ENCODE data around the gene S100A3.

S100A3 gene

GRCh38 chr1:153546371-153546770, 2.7 kb downstream of the S100A3 start:
- ATAC-seq (ENCODE audit: insufficient read depth, low read depth) (no peak), DNase-seq (no peak)
- Histone ChIP-seq H3K36me3 (ENCODE audit: insufficient read depth, low read length) (no peaks in the 10 kb centered on the region), H3K4me3 (ENCODE audit: low read depth in 1 of 2, low read length in 2 of 2) (no peak overlapping the region), H3K79me2 (ENCODE audit: insufficient read depth, low read length) (no peaks in the 10 kb centered on the region), H3K9me3 (ENCODE audit: insufficient read depth, low read length, severe bottlenecking) (no peaks in the 10 kb centered on the region), H3K9ac (ENCODE audit: low read depth, low read length) (no peak overlapping the region), H4K20me1 (ENCODE audit: insufficient read depth, low read length) (no peaks in the 10 kb centered on the region), H3K4me1 (ENCODE audit: insufficient read depth, low read length) (peaks cover 53% of the 10 kb centered on the region), H2AFZ (ENCODE audit: low read depth, low read length) (no peak overlapping the region), H3K4me2 (ENCODE audit: insufficient read depth, low read length) (no peak overlapping the region), H3K27me3 (ENCODE audit: insufficient read depth, low read length, poor library complexity) (no peaks in the 10 kb centered on the region), H3K27ac (ENCODE audit: low read length) (no peak overlapping the region; the same call in 1 of the 2 replicates)
- TF ChIP-seq EZH2 (IDR thresholded peaks at IDR 0.05; ENCODE audit: borderline replicate concordance, low read depth, low read length, severe bottlenecking): no peak
- TF ChIP-seq, protein P1, sequence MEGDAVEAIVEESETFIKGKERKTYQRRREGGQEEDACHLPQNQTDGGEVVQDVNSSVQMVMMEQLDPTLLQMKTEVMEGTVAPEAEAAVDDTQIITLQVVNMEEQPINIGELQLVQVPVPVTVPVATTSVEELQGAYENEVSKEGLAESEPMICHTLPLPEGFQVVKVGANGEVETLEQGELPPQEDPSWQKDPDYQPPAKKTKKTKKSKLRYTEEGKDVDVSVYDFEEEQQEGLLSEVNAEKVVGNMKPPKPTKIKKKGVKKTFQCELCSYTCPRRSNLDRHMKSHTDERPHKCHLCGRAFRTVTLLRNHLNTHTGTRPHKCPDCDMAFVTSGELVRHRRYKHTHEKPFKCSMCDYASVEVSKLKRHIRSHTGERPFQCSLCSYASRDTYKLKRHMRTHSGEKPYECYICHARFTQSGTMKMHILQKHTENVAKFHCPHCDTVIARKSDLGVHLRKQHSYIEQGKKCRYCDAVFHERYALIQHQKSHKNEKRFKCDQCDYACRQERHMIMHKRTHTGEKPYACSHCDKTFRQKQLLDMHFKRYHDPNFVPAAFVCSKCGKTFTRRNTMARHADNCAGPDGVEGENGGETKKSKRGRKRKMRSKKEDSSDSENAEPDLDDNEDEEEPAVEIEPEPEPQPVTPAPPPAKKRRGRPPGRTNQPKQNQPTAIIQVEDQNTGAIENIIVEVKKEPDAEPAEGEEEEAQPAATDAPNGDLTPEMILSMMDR (IDR thresholded peaks at IDR 0.05; ENCODE audit: borderline replicate concordance, extremely low read depth, low read length, poor library complexity, severe bottlenecking): no peak

GRCh38 chr1:153545067-153546055, 3.7 kb downstream of the S100A3 start, which contains the start of gene S100A4:
Gene S100A4, minus strand, starts transcription at chr1:153545806. Its CDS starts 1,012 bp downstream, at chr1:153544794.
- peak within 1 kb of the TSS; percentile 77 for H2AFZ ChIP-seq (ENCODE audit: low read depth, low read length)
- DNase-seq (peak; percentile 97), ATAC-seq (ENCODE audit: insufficient read depth, low read depth) (peak; percentile 80)
- peak within 1 kb of the TSS; percentile 51 for H3K9ac ChIP-seq (ENCODE audit: low read depth, low read length)
- H3K27me3 ChIP-seq (ENCODE audit: insufficient read depth, low read length, poor library complexity): no peaks in the 10 kb centered on the region
- no peaks in the 10 kb centered on the region for H4K20me1 ChIP-seq (ENCODE audit: insufficient read depth, low read length)
- H3K4me3 ChIP-seq (ENCODE audit: low read depth in 1 of 2, low read length in 2 of 2): peak within 1 kb of the TSS in 1 of 2 experiments; percentile 21; a peak in 1 of 4 replicates
- H3K4me1 ChIP-seq (ENCODE audit: insufficient read depth, low read length): peaks cover 63% of the 10 kb centered on the region
- H3K27ac ChIP-seq (ENCODE audit: low read length): peak within 1 kb of the TSS; percentile 62
- peak within 1 kb of the TSS; percentile 49 for H3K4me2 ChIP-seq (ENCODE audit: insufficient read depth, low read length)
- H3K36me3 ChIP-seq (ENCODE audit: insufficient read depth, low read length): no peaks in the 10 kb centered on the region
- TF ChIP-seq EZH2 (IDR thresholded peaks at IDR 0.05; ENCODE audit: borderline replicate concordance, low read depth, low read length, severe bottlenecking): no peak
- TF ChIP-seq, protein P1 (IDR thresholded peaks at IDR 0.05; ENCODE audit: borderline replicate concordance, extremely low read depth, low read length, poor library complexity, severe bottlenecking): no peak
- no peaks in the 10 kb centered on the region for H3K79me2 ChIP-seq (ENCODE audit: insufficient read depth, low read length)
- no peaks in the 10 kb centered on the region for H3K9me3 ChIP-seq (ENCODE audit: insufficient read depth, low read length, severe bottlenecking)

GRCh38 chr1:153544453-153545066, 4.5 kb downstream of the S100A3 start:
- H3K36me3 ChIP-seq (ENCODE audit: insufficient read depth, low read length): no peaks in the 10 kb centered on the region
- H3K9me3 ChIP-seq (ENCODE audit: insufficient read depth, low read length, severe bottlenecking): no peaks in the 10 kb centered on the region
- H2AFZ ChIP-seq (ENCODE audit: low read depth, low read length): peak overlapping the region; percentile 77
- H3K4me2 ChIP-seq (ENCODE audit: insufficient read depth, low read length): peak overlapping the region; percentile 49
- peaks cover 71% of the 10 kb centered on the region for H3K4me1 ChIP-seq (ENCODE audit: insufficient read depth, low read length)
- DNase-seq (no peak), ATAC-seq (ENCODE audit: insufficient read depth, low read depth) (no peak)
- H3K4me3 ChIP-seq (ENCODE audit: low read depth in 1 of 2, low read length in 2 of 2): peak overlapping the region in 1 of 2 experiments; percentile 21; a peak in 1 of 4 replicates
- H3K79me2 ChIP-seq (ENCODE audit: insufficient read depth, low read length): no peaks in the 10 kb centered on the region
- H4K20me1 ChIP-seq (ENCODE audit: insufficient read depth, low read length): no peaks in the 10 kb centered on the region
- TF ChIP-seq, protein P1 (IDR thresholded peaks at IDR 0.05; ENCODE audit: borderline replicate concordance, extremely low read depth, low read length, poor library complexity, severe bottlenecking): no peak
- TF ChIP-seq EZH2 (IDR thresholded peaks at IDR 0.05; ENCODE audit: borderline replicate concordance, low read depth, low read length, severe bottlenecking): no peak
- peak overlapping the region; percentile 62 for H3K27ac ChIP-seq (ENCODE audit: low read length)
- no peaks in the 10 kb centered on the region for H3K27me3 ChIP-seq (ENCODE audit: insufficient read depth, low read length, poor library complexity)
- H3K9ac ChIP-seq (ENCODE audit: low read depth, low read length): peak overlapping the region; percentile 51

All from DND-41 (cell line).